H1 (cell line): ENCODE data around the gene PATE4. TPM values are rescaled to one million over a fixed set of nuclear protein-coding genes. Genes with fewer than 3 reads are reported as not detected.

Experiments used
- CTCF ChIA-PET: fragments of 300-600 bp; sonication (Branson Sonifier 250); formaldehyde crosslinking; loops from one replicate; lab custom pipeline; 2021; ENCODE audit not compliant: partially characterized antibody; lab: Charles Lee
- POLR2A ChIA-PET: fragments of 300-600 bp; sonication (Branson Sonifier 250); formaldehyde crosslinking; loops from one replicate; lab custom pipeline; 2021; ENCODE audit warnings: inconsistent platforms; ENCODE audit not compliant: partially characterized antibody; lab: Charles Lee
- DNase-seq, 2 experiments: peaks; one replicate each; pipeline versions ENCODE4 v3.0.0 to v3.0.0-alpha.2; 2010 to 2022; ENCODE audit warnings: low spot score in 2 of 2, low read depth in 1 of 2, mixed read lengths in 1 of 2
- FAIRE-seq: peaks from 2 replicates; lab custom pipeline; 2011; peaks lifted over from hg19 to GRCh38; lab: Jason Lieb, UNC
- H2AFZ ChIP-seq: 2 replicates; pipeline ENCODE4 v1.8.1; 2012; ENCODE audit warnings: low read length, inconsistent platforms
- H2AK5ac ChIP-seq: 2 replicates; pipeline ENCODE4 v1.6.1; 2013; ENCODE audit warnings: low read depth, low read length
- H2BK120ac ChIP-seq: replicated peaks from 2 replicates; pipeline ENCODE3; 2013; ENCODE audit warnings: low read depth, low read length, inconsistent platforms
- H2BK12ac ChIP-seq: 2 replicates; pipeline ENCODE4 v1.6.1; 2013; ENCODE audit warnings: low read depth, low read length
- H2BK15ac ChIP-seq: 2 replicates; pipeline ENCODE4 v1.6.1; 2013; ENCODE audit warnings: low read length
- H2BK20ac ChIP-seq: 2 replicates; pipeline ENCODE4 v1.6.1; 2013; ENCODE audit warnings: low read length
- H2BK5ac ChIP-seq: 2 replicates; pipeline ENCODE4 v1.6.1; 2013; ENCODE audit warnings: low read depth, low read length
- H3K14ac ChIP-seq: 2 replicates; pipeline ENCODE4 v1.6.1; 2013; ENCODE audit warnings: inconsistent platforms; ENCODE audit not compliant: insufficient read length
- H3K18ac ChIP-seq: 2 replicates; pipeline ENCODE4 v1.6.1; 2013; ENCODE audit warnings: low read length; ENCODE audit errors: extremely low read depth
- H3K23ac ChIP-seq: 2 replicates; pipeline ENCODE4 v1.6.1; 2013; ENCODE audit warnings: inconsistent platforms; ENCODE audit not compliant: insufficient read length
- H3K23me2 ChIP-seq: 2 replicates; pipeline ENCODE4 v1.6.1; 2013; ENCODE audit warnings: low read depth, low read length
- H3K27ac ChIP-seq: 2 replicates; pipeline ENCODE4 v1.6.1; 2011; ENCODE audit warnings: low read depth, low read length, inconsistent platforms
- H3K27me3 ChIP-seq, 4 experiments: replicated peaks in 1 of 4; 1 replicate in 1 of 4; 2 replicates in 3 of 4; pipeline versions ENCODE4 v1.6.1 to v1.8.1; 2011 to 2013; ENCODE audit warnings: low read length in 3 of 4, mild to moderate bottlenecking in 3 of 4, inconsistent platforms in 2 of 4, mixed read lengths in 2 of 4, moderate library complexity in 1 of 4; ENCODE audit not compliant: control insufficient read depth in 3 of 4, insufficient read depth in 3 of 4; ENCODE audit errors: extremely low read depth in 1 of 4
- H3K36me3 ChIP-seq, 4 experiments: 2 replicates each; pipeline versions ENCODE4 v1.6.1 to v1.8.1; 2011 to 2013; ENCODE audit warnings: mild to moderate bottlenecking in 4 of 4, low read length in 3 of 4, moderate library complexity in 2 of 4, control low read depth in 1 of 4, inconsistent platforms in 1 of 4; ENCODE audit not compliant: insufficient read depth in 4 of 4, control insufficient read depth in 2 of 4
- H3K4ac ChIP-seq: replicated peaks from 2 replicates; pipeline ENCODE3; 2013; ENCODE audit warnings: low read length, low read depth, mixed read lengths, inconsistent platforms; ENCODE audit not compliant: insufficient read length
- H3K4me1 ChIP-seq, 4 experiments: replicated peaks in 1 of 4; 1 replicate in 1 of 4; 2 replicates in 3 of 4; pipeline versions ENCODE4 v1.6.1 to v1.8.1; 2011 to 2013; ENCODE audit warnings: low read length in 3 of 4, inconsistent platforms in 2 of 4, mixed read lengths in 1 of 4; ENCODE audit not compliant: insufficient read depth in 4 of 4, control insufficient read depth in 3 of 4
- H3K4me2 ChIP-seq, 2 experiments: 2 replicates each; pipeline versions ENCODE4 v1.6.1 to v1.8.1; 2011 to 2013; ENCODE audit warnings: low read depth in 2 of 2, low read length in 2 of 2, control low read depth in 1 of 2, inconsistent platforms in 1 of 2, mild to moderate bottlenecking in 1 of 2; ENCODE audit not compliant: insufficient read depth in 1 of 2
- H3K4me3 ChIP-seq, 4 experiments: fragments of 200-600, 300-600 bp in 1 of 4; sonication (generic), shearing (Covaris generic), sonication (Bioruptor Twin) in 1 of 4; 2 replicates each; pipeline versions ENCODE4 v1.5.1 to v1.8.1; 2011 to 2016; ENCODE audit warnings: low read length in 4 of 4, low read depth in 3 of 4, control low read depth in 2 of 4, inconsistent platforms in 2 of 4, mild to moderate bottlenecking in 2 of 4, mixed read lengths in 1 of 4, moderate library complexity in 1 of 4; ENCODE audit not compliant: insufficient read depth in 2 of 4; ENCODE audit errors: extremely low read depth in 1 of 4
- H3K56ac ChIP-seq: replicated peaks from 2 replicates; pipeline ENCODE3; 2013; ENCODE audit warnings: low read depth, mild to moderate bottlenecking, mixed read lengths, low read length, inconsistent platforms; ENCODE audit not compliant: insufficient read length
- H3K79me1 ChIP-seq: 2 replicates; pipeline ENCODE4 v1.6.1; 2013; ENCODE audit warnings: low read depth, low read length, control low read depth
- H3K79me2 ChIP-seq, 2 experiments: 2 replicates each; pipeline versions ENCODE4 v1.6.1 to v1.8.1; 2012 to 2013; ENCODE audit warnings: low read length in 2 of 2, mild to moderate bottlenecking in 2 of 2, inconsistent platforms in 1 of 2; ENCODE audit not compliant: insufficient read depth in 2 of 2, control insufficient read depth in 1 of 2
- H3K9ac ChIP-seq, 4 experiments: replicated peaks in 1 of 4; 1 replicate in 1 of 4; 2 replicates in 3 of 4; pipeline versions ENCODE4 v1.6.1 to v1.8.1; 2011 to 2013; ENCODE audit warnings: low read depth in 3 of 4, low read length in 3 of 4, control low read depth in 2 of 4, mild to moderate bottlenecking in 2 of 4, moderate library complexity in 2 of 4, inconsistent platforms in 1 of 4; ENCODE audit errors: extremely low read depth in 1 of 4
- H3K9me3 ChIP-seq, 2 experiments: 2 replicates each; pipeline versions ENCODE4 v1.6.1 to v1.8.1; 2012 to 2013; ENCODE audit warnings: mild to moderate bottlenecking in 2 of 2, moderate library complexity in 2 of 2, control low read depth in 1 of 2, inconsistent platforms in 1 of 2, low read depth in 1 of 2, low read length in 1 of 2, mixed read lengths in 1 of 2; ENCODE audit not compliant: insufficient read depth in 2 of 2
- H4K20me1 ChIP-seq, 2 experiments: replicated peaks in 1 of 2; 2 replicates each; pipeline versions ENCODE3 to v1.8.1; 2011 to 2013; ENCODE audit warnings: inconsistent platforms in 2 of 2, low read length in 2 of 2, mild to moderate bottlenecking in 1 of 2; ENCODE audit not compliant: insufficient read depth in 2 of 2, control insufficient read depth in 1 of 2
- H4K5ac ChIP-seq: 2 replicates; pipeline ENCODE4 v1.6.1; 2013; ENCODE audit warnings: low read length, low read depth, mixed read lengths, inconsistent platforms; ENCODE audit not compliant: insufficient read length
- H4K8ac ChIP-seq: 2 replicates; pipeline ENCODE4 v1.8.0; 2013; ENCODE audit warnings: mild to moderate bottlenecking, moderate library complexity, low read length, inconsistent platforms; ENCODE audit not compliant: insufficient read depth; ENCODE audit errors: extremely low read depth
- H4K91ac ChIP-seq: replicated peaks from 2 replicates; pipeline ENCODE3; 2013; ENCODE audit warnings: low read length, mixed read lengths, inconsistent platforms; ENCODE audit not compliant: insufficient read length
- ASH2L ChIP-seq: fragments of 200-600, 300-600 bp; sonication (generic); IDR thresholded peaks from one replicate; pipeline ENCODE4 v1.7.1; 2017; ENCODE audit warnings: low read length
- BACH1 ChIP-seq: IDR thresholded peaks from 2 replicates; pipeline ENCODE4 v1.6.1; 2012; ENCODE audit warnings: low read length, improper control_type of control experiment
- CHD1 ChIP-seq: IDR thresholded peaks from 2 replicates; pipeline ENCODE4 v1.6.1; 2012; ENCODE audit warnings: low read depth, low read length, improper control_type of control experiment
- HDAC2 ChIP-seq, 2 experiments: fragments of 300-600 bp in 1 of 2; sonication (generic) in 1 of 2; IDR thresholded peaks; 2 replicates each; pipeline ENCODE4 v1.6.1; 2011 to 2012; ENCODE audit warnings: low read depth in 2 of 2, low read length in 2 of 2, mild to moderate bottlenecking in 2 of 2, moderate library complexity in 2 of 2, borderline replicate concordance in 1 of 2, inconsistent platforms in 1 of 2
- SP1 ChIP-seq: IDR thresholded peaks from 2 replicates; pipeline ENCODE4 v1.6.1; 2011; ENCODE audit warnings: low read depth, low read length
- YY1 ChIP-seq: IDR thresholded peaks from 2 replicates; pipeline ENCODE4 v1.6.1; 2011; ENCODE audit warnings: low read depth, mild to moderate bottlenecking, low read length
- WGBS, 2 experiments: shearing (Covaris generic) in 1 of 2; methylation state at CpG; one replicate each; pipeline versions ENCODE4 v1.1.6 to v1.1.7; 2013 to 2015; ENCODE audit warnings: low lambda C conversion rate in 2 of 2, mixed read lengths in 2 of 2, inconsistent platforms in 1 of 2, low coverage in 1 of 2, missing lambda C conversion rate in 1 of 2; ENCODE audit not compliant: insufficient replicate concordance in 2 of 2, insufficient coverage in 1 of 2, insufficient read length in 1 of 2; ENCODE audit errors: extremely low coverage in 1 of 2, missing lambda C conversion rate in 1 of 2; 5-methylcytosine and 5-hydroxymethylcytosine counted together
- polyA plus RNA-seq, 7 experiments: library from polyadenylated mRNA; depleted of rRNA in 3 of 7; stranded (reverse) in 5 of 7; unstranded in 2 of 7; fragments of >200 nt in 5 of 7; fragments of 200-250 nt in 2 of 7; gene quantifications; 1 replicate in 5 of 7; 2 replicates in 1 of 7; 4 replicates in 1 of 7; pipeline versions ENCODE4 v1.2.1 to v1.2.3, GENCODE V29; 2011 to 2013; ENCODE audit warnings: missing spikeins in 2 of 7, mixed read lengths in 2 of 7
- total RNA-seq: library from RNA; stranded (reverse); fragmentation: NEBNext Ultra II Directional; extraction: Animal tissue kit (Norgen Biotek cat#: 25700); gene quantifications from 2 replicates; pipeline ENCODE4 v1.2.1, GENCODE V29; 2021

The PATE4 gene
- total and polyA plus RNA-seq, 2 of the 8 experiments (the other 6 are each of a cell fraction or from before 2014, with no cell fraction given), result not detected

DNA sequence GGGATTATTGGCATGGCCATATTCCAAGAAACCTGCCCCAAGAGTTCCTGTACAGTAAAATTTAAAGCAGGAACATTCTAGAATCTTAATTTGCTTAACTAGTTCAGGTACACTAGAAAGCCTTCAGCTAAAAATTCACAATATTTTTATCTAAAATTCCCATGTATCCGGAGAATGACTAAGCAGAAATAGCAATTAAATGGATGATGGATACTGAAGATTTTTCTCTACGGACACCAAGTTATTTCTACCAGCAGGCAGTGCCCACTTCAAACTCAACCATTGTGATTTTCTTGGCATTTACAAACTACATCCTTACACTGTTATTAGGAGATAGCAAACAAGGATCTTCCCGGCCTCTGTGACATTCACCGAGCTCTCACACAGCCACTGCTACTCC is 42.3 kb upstream of the PATE4 start:
- Histone ChIP-seq H3K23ac (no peak overlapping the region), H4K20me1 (no peaks in the 10 kb centered on the region), H3K4me2 (no peak overlapping the region), H2AFZ (no peak overlapping the region), H2BK120ac (no peak overlapping the region), H3K9me3 (no peaks in the 10 kb centered on the region), H3K79me1 (no peaks in the 10 kb centered on the region), H3K36me3 (no peaks in the 10 kb centered on the region), H2BK12ac (no peak overlapping the region), H4K8ac (no peak overlapping the region), H3K27ac (no peak overlapping the region), H3K4me1 (no peaks in the 10 kb centered on the region), H3K4me3 (no peak overlapping the region), H2BK20ac (no peak overlapping the region), H3K9ac (no peak overlapping the region), H2BK15ac (no peak overlapping the region), H3K14ac (no peak overlapping the region), H2AK5ac (no peak overlapping the region), H2BK5ac (no peak overlapping the region), H4K91ac (no peak overlapping the region), H3K23me2 (no peaks in the 10 kb centered on the region), H3K56ac (no peak overlapping the region), H3K18ac (no peak overlapping the region), H3K4ac (no peak overlapping the region), H4K5ac (no peak overlapping the region), H3K27me3 (no peaks in the 10 kb centered on the region), H3K79me2 (no peaks in the 10 kb centered on the region)
- ChIA-PET CTCF (no interaction called here), POLR2A (interaction anchor here (1.5 kb wide), 1 partner anchor 41 kb away, joined by 3 read pairs; no protein-coding TSS in a partner anchor)
- 96% methylated on average over 4 of the region's 4 CpGs; no CpG with 5 or more reads in 1 of the 2 experiments for WGBS, 2 experiments
- no peak for FAIRE-seq
- DNase-seq, result no peak
- no peak for TF ChIP-seq HDAC2 (IDR thresholded peaks at IDR 0.05; ENCODE audit: borderline replicate concordance in 1 of 2, low read depth in 2 of 2, low read length in 2 of 2)
- TF ChIP-seq BACH1, result no peak
- no peak for TF ChIP-seq ASH2L
- no peak for TF ChIP-seq SP1
- no peak for TF ChIP-seq CHD1
- no peak for TF ChIP-seq YY1
